ENCODE data around the gene FIZ1.
"Not testable (repeated sequence)": the region's sequence is repeated elsewhere in the genome, so short reads cannot be mapped to it uniquely, and the experiment has no call there.

FIZ1 gene

DNA sequence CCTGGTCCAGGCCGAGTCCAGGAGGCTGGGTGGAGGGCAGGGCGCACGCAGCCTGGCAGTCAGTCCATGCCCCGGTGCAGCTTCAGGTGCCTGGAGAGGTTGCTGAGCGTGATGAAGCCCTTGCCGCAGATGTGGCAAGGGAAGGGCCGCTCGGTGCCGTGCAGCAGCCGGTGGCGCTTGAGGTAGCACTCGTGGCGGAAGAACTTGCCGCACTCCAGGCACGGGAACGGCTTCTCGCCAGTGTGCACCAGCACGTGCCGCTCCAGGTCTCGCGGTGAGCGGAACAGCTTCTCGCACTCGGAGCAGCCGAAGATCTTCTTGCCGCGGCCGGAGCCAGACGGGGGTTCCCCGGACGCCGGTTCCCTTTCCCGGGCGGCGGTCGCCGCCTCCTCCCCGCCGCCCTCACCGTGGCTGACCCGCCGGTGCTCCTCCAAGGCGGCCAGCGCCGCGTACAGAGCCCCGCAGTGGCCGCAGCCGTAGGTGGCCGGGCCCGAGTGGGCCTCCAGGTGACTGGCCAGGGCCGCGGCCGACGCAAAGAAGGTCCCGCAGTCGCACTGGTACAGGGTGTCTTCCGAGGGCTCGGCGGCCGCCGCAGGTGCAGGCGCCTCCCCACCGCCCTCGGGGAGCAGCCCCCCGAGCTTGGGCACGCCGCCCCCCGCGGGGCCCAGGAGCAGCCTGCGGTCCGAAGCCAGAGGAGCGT, 6.8 kb downstream of the FIZ1 start:
- DNase-seq: no peak

DNA sequence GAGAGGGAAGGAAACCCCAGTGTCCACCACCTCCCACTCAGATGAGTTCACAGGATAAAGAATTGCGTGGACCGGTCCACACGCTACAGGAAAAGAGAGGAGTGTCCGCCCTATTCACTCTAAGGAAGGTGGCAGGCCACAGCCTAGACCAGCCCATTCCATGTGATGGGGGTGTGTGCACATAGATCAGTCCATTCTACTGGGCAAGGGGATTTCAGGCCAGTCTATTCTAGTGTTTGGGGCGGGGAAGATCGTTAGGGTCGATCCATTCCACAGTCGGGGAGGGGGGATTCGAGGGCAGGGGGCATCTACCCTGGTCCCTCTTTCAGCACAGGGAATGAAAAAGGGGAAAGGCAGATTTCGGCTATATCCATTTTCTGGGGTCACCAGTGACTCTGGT, 7.8 kb downstream of the FIZ1 start:
- DNase-seq: no peak

DNA sequence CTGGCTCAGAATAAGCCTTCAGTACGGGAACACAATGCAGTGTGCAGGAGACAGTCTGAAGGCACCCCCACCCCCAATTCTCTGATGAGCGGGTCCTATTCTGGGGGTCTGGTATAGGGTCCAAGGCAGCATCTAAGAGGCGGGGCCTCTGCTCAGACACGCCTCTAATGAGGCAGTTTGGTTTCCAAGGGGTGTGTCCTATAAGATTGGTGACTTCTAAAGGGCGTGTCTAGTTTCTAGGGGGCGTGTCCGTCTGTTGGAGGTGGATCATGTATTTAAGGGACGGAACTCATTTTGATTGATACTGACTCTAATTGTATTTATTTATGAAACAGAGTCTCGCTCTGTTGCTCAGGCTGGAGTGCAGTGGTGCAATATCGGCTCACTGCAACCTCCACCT, 8.7 kb downstream of the FIZ1 start:
- DNase-seq: no peak

DNA sequence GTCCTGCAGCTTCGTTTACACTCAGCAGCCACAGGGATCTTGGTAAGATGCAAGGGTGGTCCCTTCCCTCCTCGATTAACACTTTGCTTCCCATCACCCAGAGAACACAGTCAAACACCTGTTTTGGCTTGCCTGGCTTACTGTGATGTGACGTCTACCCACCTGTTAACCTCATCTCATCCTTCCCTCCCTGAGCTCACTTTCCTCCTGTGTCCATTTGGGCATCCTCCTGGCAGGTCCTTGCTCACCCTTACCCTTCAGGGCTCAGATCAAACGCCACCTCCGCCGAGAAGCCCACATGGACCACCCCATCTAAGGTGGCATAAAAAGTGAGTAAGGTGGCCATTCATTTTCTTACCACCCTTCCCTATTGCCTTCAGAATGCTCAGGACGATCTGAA, 9.2 kb downstream of the FIZ1 start:
- DNase-seq: no peak

DNA sequence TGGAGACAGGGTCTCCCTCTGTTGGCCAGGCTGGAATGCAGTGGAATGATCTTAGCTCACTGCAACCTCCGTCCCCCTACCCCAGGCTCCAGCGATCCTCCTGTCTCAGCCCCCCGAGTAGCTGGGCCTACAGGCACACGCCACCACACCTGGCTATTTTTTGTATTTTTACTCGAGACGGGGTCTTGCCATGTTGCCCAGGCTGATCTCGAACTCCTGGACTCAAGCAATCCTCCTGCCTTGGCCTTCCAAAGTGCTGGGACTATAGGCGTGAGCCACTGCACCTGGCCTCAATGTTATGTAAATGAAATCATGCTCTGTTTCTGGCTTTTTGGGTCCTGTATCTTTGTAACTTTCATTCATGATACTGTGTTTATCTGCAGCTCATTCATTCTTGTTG, 10.6 kb downstream of the FIZ1 start:
- DNase-seq: no peak

DNA sequence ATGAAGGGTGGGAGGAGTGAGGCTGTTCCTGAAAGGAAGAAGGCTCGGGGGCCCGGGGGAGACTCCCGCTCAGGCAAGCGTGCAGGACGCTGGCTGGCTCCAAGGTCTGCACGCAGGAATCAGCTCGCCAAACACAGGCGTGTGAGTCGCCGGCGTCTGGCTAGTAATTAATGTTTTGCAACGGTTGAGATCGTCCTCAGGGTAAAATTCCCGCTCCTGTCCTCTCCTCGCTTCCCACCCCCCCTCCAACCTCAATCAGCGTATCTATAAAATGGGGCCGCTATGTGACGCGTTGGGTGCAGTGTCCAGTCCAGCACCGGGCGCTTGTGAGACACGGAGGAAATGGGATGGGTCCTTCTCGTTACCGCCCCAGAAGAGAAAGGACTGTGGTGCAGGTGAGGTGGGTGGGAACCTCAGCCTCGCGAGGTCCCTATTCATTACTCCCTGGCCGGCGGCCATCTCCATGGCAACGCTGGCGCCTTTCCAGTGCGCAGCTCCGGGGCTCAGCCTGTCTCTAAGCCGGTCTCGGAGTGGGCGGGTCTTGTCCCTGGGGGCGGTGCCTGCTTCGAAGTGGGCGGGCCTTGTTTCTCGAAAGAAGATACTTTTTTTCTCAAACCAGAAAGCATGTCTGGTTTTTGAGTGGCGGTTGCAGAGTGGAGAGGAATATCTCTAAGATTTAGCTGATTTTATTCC, 12.2 kb downstream of the FIZ1 start:
- no peak for DNase-seq

DNA sequence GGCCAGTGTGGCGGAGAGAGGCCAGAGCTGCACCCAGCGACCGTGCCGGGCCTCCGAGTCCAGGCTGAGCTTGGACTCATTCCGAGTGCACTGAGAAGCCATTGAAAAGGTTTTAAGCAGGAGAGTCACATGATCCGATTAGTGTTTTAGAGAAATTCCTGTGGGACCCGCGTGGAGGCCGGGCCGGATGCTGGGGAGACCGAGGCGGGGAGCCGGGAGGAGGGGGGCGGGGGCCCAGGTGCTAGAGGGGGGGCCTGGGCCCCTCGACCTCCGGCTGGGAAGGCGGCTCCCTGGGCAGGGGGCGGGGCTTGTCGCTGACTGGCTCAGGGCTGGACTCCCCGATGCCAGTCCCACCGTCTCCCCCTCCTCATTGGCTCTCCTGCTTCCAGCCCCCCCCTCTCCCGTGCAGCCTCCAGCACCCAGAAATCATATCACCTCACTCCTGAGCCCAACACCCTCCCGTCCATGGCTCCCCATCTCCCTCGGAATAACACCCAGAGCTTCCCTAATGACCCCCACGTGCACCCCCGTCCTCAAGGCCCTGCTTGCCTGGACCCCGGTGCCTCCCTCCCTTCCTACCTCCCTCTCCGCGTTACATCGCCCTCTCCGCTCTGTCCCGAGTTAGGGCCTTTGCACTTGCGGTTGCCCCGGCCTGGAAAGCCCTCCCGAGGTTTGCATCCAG, 13.5 kb downstream of the FIZ1 start:
- no peak for DNase-seq

DNA sequence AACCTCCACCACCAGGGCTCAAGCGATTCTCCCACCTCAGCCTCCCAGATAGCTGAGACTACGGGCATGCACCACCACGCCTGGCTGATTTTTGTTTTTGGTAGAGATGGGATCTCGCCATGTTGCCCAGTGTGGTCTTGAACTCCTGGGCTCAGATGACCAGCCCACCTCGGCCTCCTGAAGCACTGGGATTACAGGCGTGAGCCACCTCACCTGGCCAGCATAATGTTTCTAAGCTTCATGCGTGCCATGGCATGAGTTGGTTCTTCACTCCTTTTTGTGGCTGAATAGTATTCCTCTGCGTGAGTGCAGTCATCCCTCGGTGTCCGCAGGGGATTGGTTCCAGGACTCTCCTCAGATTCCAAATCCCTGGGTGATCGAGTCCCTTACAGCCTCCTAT, 14.4 kb downstream of the FIZ1 start:
- no peak for DNase-seq

DNA sequence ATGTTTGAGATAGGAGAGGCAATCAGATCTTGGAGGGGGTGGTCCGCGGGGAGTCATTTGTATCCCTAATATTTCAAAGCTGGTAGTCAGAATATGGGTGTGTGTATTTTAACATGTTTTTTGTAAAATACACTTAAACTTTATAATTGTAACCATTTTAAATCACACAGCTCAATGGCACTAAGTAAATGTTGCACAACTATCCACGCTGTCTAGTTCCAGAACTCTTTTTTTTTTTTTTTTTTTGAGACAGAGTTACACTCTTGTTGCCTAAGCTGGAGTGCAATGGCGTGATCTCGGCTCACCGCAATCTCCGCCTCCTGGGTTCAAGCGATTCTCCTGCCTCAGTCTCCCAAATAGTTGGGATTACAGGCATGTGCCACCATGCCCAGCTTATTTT, 15.4 kb downstream of the FIZ1 start:
- DNase-seq: not testable (repeated sequence)

DNA sequence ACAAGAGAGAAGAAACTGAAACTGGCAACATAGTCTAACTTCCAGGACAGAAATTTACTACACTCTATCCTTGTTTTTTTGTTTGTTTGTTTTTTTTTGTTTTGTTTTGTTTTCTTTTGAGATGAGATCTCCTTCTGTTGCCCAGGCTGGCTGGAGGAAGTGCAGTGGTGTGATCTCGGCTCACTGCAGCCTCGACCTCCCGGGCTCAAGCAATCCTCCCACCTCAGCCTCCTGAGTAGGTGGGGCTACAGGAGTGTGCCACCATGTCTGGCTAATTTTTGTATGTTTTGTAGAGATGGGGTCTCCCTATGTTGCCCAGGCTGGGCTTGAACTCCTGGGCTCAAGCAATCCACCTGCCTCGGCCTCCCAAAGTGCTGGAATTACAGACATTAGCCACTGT, 17.0 kb downstream of the FIZ1 start:
- not testable (repeated sequence) for DNase-seq

DNA sequence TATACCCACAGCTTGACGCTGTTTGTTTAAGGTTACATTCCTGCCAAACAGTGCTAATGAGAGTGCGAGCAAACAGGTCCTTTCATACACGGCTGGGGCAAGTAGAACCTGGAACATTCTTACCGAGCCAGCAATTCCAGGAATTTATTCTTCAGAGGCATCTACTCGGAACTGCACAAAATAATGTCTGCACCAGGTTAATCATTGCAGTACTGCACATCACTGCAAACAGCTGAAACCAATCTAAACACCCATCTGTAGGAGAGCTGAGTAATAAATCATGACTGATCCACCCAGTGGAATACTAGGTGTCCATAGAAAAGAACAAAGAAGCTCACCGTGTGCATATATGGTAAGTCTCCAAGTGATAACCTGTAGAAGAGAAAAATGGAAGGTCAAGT, 17.5 kb downstream of the FIZ1 start:
- DNase-seq: no peak

DNA sequence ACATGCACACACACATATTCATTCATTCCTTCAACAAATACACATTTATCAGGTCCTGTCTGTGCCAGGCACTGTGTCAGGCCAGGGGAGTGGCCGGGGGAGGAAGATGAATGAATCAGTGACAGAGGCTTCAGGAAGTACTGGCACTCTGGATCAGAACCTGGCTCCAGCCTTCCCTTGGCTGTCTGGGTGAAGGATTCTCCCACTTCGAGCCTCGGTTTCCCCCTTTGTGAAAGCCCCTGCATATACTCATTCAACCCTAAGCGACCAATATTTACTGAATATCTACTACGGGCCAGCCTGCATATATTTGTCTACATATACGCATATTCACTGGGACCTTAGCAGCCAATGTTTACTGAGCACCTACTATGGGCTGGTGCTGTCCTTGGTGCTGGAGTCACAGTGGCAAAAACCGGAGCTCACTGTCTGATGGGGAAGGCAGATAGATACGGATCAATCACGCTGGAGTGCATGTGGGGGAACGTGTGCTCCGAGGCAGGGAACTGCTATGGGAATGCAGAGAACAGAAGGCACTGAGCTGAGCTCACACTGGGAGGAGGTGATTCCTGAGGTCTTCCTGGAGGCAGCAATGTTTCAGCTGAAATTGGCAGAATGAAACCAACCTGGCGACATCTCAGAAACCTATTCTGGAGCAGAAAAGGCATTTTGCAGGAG, 18.0 kb downstream of the FIZ1 start:
- DNase-seq: no peak

DNA sequence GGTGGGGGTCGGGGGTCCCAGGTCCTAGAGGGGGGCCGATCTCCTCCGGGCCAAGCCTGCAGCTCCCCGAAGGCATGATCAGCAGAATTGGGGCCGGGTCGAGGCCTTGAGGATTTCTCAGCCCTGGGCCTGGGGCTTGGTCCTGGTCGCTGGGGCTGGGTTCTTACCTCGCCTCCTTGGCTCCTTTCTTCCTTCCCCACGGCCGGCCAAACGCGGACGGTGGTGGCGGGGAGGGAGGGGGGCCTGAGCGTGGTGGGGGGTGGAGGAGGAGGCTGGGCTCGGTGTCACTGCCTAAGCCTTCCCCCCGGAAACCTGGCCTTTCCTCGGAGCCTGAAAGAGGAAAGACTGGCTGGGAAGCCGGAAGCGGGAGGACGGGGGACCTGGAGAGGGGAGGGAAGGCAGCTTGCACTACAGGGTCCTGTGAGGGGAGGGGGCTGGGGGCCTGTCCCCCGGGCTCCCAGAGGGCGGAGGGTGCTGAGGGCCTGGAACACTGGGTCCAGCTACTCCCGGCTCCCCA, 18.6 kb downstream of the FIZ1 start, which contains the start of gene ZNF579:
TSS of gene ZNF579 (minus strand) at position 221 of the 517 bp plus-strand sequence. CDS start 1,209 bp downstream, outside the sequence.
- DNase-seq: peak; percentile 74 to 75

DNA sequence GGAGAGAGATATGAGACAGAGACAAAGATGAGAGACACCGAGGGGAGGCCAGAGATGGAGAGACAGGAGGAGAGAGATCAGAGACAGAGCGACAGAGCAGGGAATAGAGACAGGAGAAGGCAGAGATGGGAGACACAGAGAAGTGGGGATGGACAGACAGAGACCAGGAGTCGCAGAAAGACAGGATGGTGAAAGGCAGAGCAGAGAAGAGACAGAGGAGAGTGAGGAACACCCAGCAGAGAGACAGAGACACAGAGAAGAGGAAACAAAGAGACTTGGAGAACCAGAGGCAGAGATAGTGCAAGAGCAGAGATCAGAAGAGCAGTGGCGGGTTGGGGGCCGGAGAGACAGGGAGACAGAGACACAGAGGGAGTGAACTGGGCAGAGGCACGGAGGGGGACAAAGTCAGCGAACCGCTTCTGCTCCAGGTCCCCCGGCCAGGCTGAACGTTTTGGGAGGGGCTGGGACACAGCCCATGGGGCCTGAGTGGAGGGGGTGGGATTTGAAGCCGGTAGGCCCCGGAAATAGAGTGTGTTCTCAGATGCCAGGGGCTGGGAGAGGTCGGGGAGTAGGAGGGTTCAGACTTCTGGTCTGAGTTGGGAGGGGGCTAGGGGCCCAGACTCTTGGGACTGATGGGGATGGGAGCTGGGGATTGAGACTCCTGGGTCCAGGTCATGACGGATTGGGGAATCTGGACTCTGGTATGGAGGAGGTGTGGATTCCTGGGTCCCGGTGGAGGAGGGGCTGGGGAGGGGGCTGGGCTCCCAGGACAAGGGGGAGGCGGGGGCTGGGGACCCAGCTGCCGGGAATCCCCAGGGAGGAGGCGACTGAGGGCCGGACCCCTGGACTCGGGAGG, 19.3 kb downstream of the FIZ1 start:
- no peak for DNase-seq

DNA sequence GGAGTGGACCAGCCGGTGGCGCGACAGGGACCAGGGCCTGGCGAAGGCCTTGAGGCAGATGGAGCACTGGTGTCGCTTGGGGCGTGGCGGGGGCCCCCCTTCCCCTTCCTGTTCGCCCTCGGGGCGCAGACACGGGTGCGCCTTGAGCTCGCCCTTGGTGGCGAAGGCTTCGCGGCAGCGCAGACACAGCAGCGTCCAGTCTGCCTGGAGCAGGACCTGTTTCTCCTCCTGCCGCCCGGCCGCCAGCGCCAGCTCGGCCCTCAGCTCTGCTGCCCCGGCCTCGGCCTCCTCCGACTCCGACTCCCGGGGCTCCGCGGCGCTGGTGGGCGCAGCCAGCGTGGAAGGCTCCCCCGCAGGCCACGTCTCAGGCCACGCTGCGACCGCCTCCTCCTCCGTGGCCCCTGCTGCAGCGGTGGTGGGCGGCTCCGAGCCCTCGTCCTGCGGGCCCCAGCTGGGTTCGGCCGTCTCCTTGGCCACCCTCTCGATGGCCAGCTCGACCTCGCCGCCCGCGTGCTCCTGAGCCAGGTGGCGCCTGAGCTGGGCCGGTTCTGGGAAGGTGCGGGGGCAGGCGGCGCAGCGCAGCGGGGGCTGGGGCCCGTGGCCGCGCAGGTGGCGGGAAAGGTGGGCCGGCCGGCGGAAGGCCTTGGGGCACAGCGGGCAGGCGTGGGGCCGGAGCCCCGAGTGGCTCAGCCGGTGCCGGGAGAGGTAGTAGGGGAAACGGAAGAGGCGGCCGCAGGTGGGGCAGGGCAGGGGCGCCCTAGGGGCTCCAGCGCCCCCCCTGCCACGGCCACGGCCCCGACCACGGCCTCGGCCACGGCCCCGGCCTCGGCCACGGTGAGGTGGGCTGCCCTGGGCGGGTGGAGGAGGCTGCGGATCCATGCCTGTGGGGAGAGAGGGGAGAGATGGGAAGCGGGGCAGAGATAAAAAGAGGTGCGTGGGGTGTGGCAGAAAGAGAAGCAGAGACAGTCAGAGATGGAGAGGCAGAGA, 20.3 kb downstream of the FIZ1 start:
- no peak for DNase-seq

DNA sequence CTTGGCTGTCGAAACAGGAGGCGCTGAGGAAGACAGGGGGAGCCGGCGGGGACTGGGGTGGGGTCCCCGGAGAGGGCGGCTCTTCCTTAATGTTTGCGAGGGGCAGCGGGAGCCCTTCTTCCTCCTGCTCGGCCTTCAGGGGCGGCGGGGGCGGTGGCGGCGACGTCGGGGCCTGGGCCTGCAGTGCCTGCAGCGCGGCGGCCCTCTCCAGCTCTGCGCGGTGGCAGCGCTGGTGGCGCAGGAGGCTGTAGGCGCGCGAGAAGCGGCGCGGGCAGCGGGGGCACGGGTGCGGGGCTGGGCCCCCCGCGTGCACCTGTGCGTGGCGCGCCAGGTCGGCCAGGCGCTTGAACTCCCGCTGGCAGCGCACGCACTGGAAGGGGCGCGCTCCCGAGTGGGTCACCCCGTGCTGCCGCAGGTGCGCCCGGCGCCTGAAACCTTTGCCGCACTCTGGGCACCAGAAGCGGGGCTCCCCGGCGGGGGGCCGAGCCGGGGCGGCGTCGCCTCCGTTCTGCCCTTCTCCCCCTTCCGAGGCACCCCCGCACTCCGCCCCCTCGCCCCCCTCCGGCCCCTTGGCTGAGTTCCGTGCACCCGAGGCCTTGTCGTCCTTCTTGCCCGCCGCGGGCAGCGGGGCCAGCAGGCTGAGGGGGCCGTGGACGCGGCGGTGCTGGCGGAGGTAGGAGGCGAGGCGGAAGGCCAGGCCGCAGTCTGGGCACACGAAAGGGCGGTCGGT, 21.1 kb downstream of the FIZ1 start:
- DNase-seq: no peak

DNA sequence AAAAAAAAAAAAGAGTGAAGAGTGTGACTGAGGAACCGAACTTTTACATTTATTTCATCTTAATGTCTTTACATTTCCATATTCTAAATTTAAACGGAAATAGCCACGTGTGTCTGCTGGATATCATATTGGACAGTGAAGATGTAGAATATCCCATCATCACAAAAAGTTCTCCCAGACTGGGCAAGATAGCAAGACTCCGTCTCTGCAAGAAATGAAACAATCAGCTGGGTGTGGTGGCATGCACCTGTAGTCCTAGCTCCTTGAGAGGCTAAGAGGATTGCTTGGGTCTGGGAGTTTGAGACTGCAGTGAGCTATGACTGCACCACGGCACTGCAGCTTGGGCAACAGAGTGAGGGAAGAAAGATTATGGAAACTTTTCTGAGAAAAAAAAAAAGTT, 22.6 kb downstream of the FIZ1 start:
- DNase-seq: no peak

DNA sequence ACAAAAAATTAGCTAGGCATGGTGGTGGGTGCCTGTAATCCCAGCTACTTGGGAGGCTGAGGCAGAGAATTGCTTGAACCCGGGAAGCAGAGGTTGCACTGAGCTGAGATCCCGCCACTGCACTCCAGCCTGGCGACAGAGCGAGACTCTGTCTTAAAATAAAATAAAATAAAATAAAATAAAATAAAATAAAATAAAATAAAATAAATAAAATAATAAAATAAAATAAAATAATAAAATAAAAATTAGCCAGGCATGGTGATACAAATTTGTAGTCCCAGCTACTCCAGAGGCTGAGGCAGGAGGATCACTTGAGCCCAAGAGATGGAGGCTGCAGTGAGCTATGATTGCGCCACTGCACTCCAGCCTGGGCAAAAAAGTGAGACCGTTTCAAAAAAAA, 25.4 kb downstream of the FIZ1 start:
- DNase-seq: not testable (repeated sequence)

DNA sequence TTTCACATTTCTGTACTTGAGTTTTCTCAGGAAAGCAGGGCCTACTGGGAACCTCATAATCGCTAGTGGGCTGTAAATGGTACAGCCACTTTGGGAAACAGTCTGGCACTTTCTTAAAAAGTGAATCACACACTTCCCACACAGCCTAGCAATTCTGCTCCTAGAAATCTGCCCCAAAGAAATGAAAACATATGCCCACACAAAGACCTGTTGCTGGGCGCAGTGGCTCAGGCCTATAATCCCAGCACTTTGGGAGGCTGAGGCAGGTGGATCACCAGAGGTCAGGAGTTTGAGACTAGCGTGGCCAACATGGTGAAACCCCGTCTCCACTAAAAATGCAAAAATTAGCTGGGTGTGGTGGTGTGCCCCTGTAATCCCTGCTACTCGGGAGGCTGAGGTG, 29.8 kb downstream of the FIZ1 start:
- DNase-seq: not testable (repeated sequence)

DNA sequence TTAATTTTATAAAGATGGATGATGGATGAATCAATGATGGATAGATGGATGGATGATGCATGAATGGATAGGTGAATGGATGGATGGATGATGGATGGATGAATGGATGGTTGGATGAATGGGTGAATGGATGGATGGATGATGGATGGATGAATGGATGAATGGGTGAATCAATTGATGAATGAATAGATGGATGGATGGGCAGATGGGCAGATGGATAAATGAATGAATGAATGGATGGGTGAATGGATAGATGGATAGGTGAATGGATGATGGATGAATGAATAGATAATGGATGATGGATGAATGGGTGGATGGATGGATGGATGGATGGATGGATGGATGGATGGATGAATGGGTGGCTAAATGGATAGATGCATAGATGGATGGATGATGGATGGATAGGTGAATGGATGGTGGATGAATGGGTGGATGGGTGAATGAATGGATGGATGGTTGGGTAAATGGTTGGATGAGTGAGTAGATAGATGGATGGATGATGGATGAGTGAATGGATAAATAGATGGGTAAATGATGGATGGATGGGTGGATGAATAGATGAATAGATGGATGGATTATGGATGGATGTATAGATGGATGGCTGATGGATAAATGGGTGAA, 31.5 kb downstream of the FIZ1 start:
- no peak for DNase-seq

Data from AML-193 (cell line).